KOPT-K1 (cell line): ENCODE data around the gene TP53BP2.

Source experiments
- H3K27ac ChIP-seq: fragments of 200-600 bp; sonication (generic); 2 replicates; pipeline ENCODE4 v1.5.1; 2016; ENCODE audit warnings: antibody characterized with exemption, mild to moderate bottlenecking, low read depth, low read length; ENCODE audit not compliant: poor library complexity, severe bottlenecking
- H3K36me3 ChIP-seq: fragments of 200-600 bp; sonication (generic); 2 replicates; pipeline ENCODE4 v1.5.1; 2017; ENCODE audit warnings: antibody characterized with exemption, mild to moderate bottlenecking, low read length, moderate library complexity; ENCODE audit not compliant: insufficient read depth
- H3K9me3 ChIP-seq: fragments of 200-600 bp; sonication (generic); 2 replicates; pipeline ENCODE4 v1.5.1; 2017; ENCODE audit warnings: antibody characterized with exemption, low read length, mild to moderate bottlenecking; ENCODE audit not compliant: insufficient read depth, poor library complexity, severe bottlenecking

The TP53BP2 gene

GRCh38 chr1:223775054-223775453, 70.7 kb downstream of the TP53BP2 start:
- H3K9me3 ChIP-seq, result no peaks in the 10 kb centered on the region
- H3K27ac ChIP-seq, result no peak overlapping the region
- peaks cover 53% of the 10 kb centered on the region for H3K36me3 ChIP-seq

- Histone ChIP-seq H3K9me3 (no peaks in the 10 kb centered on the region), H3K27ac (no peak overlapping the region), H3K36me3 (peaks cover 45% of the 10 kb centered on the region)
Observed at GRCh38 chr1:223774134-223774814, 71.5 kb downstream of the TP53BP2 start.

GRCh38 chr1:223772771-223773160, 73.0 kb downstream of the TP53BP2 start:
- Histone ChIP-seq H3K27ac (no peak overlapping the region), H3K36me3 (peaks cover 31% of the 10 kb centered on the region), H3K9me3 (no peaks in the 10 kb centered on the region)

GRCh38 chr1:223771814-223772770, 73.7 kb downstream of the TP53BP2 start:
- H3K36me3 ChIP-seq, result peaks cover 25% of the 10 kb centered on the region
- H3K27ac ChIP-seq, result no peak overlapping the region

GRCh38 chr1:223771469-223771813, 74.3 kb downstream of the TP53BP2 start:
- H3K36me3 ChIP-seq, result peaks cover 19% of the 10 kb centered on the region; the same call in 1 of the 2 replicates
- no peaks in the 10 kb centered on the region for H3K9me3 ChIP-seq
- H3K27ac ChIP-seq, result no peak overlapping the region

More at GRCh38 chr1:223771814-223772770, 73.7 kb downstream of the TP53BP2 start:
- no peaks in the 10 kb centered on the region for H3K9me3 ChIP-seq

GRCh38 chr1:223770621-223771315, 75.0 kb downstream of the TP53BP2 start:
- H3K27ac ChIP-seq, result no peak overlapping the region
- 0 out of 2 replicates have a peak, but pooled peaks cover 12% of the 10 kb centered on the region for H3K36me3 ChIP-seq
- H3K9me3 ChIP-seq, result no peaks in the 10 kb centered on the region

- no peaks in the 10 kb centered on the region for H3K36me3 ChIP-seq
- H3K9me3 ChIP-seq, result no peaks in the 10 kb centered on the region
- H3K27ac ChIP-seq, result no peak overlapping the region
Observed at GRCh38 chr1:223765719-223766340, 79.9 kb downstream of the TP53BP2 start.

- H3K36me3 ChIP-seq, result no peaks in the 10 kb centered on the region
- no peaks in the 10 kb centered on the region for H3K9me3 ChIP-seq
- no peak overlapping the region for H3K27ac ChIP-seq
Observed at GRCh38 chr1:223765036-223765718, 80.6 kb downstream of the TP53BP2 start.

- H3K9me3 ChIP-seq, result no peaks in the 10 kb centered on the region
- H3K36me3 ChIP-seq, result no peaks in the 10 kb centered on the region
- no peak overlapping the region for H3K27ac ChIP-seq
Observed at GRCh38 chr1:223763881-223764280, 81.9 kb downstream of the TP53BP2 start.

GRCh38 chr1:223763251-223763650, 82.5 kb downstream of the TP53BP2 start:
- no peaks in the 10 kb centered on the region for H3K9me3 ChIP-seq
- H3K36me3 ChIP-seq, result no peaks in the 10 kb centered on the region
- no peak overlapping the region for H3K27ac ChIP-seq

- Histone ChIP-seq H3K36me3 (no peaks in the 10 kb centered on the region), H3K27ac (no peak overlapping the region), H3K9me3 (no peaks in the 10 kb centered on the region)
Observed at GRCh38 chr1:223761411-223761810, 84.3 kb downstream of the TP53BP2 start.

GRCh38 chr1:223760833-223761232, 84.9 kb downstream of the TP53BP2 start:
- Histone ChIP-seq H3K9me3 (no peaks in the 10 kb centered on the region), H3K27ac (no peak overlapping the region), H3K36me3 (no peaks in the 10 kb centered on the region)

GRCh38 chr1:223759273-223759672, 86.5 kb downstream of the TP53BP2 start:
- Histone ChIP-seq H3K36me3 (no peaks in the 10 kb centered on the region), H3K27ac (no peak overlapping the region), H3K9me3 (no peaks in the 10 kb centered on the region)

- Histone ChIP-seq H3K36me3 (no peaks in the 10 kb centered on the region), H3K9me3 (no peaks in the 10 kb centered on the region), H3K27ac (no peak overlapping the region)
Observed at GRCh38 chr1:223758734-223759133, 87.0 kb downstream of the TP53BP2 start.
